ENCODE results near the gene FOXI1.
"Not testable (repeated sequence)": the region's sequence is repeated elsewhere in the genome, so short reads cannot be mapped to it uniquely, and the experiment has no call there.

FOXI1 gene

DNA sequence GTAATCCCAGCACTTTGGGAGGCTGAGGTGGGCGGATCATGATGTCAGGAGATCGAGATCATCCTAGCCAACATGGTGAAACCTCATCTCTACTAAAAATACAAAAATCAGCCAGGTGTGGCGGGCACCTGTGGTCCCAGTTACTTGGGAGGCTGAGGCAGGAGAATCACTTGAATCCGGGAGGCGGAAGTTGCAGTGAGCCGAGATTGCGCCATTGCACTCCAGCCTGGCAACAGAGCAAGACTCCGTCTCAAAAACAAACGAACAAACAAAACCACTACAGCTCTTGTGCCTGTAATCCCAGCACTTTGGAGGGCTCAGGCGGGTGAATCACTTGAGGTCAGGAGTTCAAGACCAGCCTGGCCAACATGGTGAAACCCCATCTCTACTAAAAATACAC, 11.4 kb upstream of the FOXI1 start:
- not testable (repeated sequence) for DNase-seq

DNA sequence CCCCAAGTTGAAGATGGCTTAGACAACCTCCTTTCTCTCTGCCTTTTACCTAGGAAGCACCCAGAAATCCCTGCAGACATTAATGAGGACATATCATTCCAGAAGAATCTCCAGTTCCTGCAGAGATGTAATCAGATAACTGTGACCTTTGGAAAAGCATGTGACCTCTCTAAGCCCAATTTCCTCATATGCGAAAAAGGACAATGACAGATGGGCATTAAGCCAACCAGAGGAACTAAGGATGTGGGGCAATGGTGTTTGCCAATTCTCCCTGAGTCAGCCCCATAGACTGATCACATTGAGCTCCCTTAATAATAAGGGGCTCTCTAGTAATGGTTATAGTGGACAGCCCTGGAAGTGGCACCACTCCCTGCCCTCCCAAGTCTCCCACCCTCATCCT, 10.1 kb upstream of the FOXI1 start:
- DNase-seq: no peak

DNA sequence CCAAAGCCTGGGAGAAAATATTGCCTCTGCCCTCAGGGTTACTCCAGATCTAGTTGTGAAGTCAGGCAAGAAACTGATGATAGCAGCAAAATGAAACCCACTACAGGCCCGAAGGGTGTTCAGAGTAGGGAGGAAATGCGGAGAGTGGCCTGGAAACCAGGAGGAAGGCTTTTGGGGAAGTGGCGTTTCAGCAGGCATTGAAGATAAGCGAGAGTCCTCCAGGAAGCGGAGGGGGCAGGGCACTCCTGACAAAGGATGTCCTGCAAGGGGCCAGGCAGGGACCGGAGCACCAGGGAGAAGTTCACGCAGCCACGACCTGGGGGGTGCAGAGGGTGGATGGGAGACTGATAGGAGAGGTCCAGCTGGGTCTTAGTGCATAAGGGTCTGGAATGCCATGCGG, 7.8 kb upstream of the FOXI1 start:
- no peak for DNase-seq

DNA sequence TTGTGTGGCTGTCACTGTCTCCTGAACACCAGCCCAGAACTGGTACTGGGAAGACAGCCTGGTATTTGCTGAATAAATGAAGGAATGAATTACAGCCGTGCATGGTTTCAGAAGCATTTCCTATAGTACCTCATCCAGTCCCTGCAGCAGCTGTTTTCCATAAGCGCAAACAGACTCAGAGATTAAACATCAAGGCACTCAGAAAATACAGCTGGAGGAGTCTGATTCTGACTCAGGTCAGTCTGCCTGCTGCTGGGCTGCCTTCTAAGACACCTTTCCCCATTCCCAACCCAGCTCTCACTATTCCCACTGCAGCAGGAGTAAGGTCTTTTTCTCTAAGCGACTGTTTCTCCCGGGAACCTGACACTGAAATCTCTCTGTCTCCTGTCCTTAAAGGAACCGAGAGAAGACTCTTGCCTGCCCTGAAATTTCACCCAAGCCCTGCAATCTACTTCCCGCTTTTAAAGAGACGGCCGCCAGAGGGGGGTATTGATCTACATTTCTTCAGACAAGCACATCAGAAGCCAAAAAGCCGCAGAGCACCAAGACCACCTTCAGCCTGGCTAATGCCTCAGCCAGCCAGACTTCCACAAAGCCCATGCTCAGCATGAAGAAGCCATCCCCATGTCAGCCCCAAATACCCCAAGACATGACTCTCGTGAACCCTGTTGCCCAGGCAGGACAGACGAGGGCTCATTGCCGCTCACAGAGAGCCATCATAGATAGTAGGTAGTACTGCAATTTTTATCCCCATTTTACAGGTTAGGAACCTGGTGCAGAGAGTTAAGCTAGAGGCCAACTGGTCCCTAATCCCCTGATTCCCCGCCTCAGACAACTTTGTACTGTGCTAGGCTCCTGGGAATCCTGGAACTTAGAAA, 5.4 kb upstream of the FOXI1 start:
- peak; percentile 43 for DNase-seq

DNA sequence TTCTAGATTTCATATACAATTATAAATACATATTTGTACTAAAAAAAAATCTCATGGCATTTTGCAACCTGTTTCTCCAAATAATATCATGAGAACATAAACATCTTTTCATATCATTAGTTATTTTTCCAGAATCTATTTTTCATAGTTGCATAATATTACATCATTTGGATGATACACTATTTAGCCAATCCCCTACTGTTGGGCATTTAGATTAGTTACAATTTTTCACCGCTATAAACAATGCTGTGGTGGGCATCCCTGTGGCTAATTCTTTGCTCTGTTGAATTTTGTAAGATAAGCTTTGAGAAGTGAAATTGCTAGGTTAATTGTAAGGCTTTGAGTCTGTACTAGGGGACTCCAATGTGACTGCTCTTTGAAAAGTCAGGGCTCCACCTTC, 2.2 kb upstream of the FOXI1 start:
- DNase-seq: no peak

DNA sequence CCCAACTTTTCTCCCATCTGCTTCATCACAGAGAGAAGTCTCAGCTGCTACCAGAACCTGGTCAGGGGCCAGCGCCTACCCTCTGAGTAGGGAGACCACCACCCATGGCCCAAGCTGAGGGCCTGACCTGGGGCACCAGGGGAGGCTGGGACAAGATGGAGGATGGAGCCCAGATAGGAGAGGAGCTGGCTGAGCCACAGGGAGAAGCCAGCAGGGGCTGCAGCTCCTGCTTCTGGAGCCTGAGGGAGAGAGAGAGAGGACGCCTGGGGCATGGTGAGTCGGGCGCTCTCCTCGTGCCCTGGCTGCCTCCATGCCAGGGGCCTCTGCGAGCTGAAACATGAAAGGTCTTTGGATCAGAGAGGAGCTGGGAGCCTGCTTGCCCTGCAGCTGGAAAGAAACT, 1.4 kb upstream of the FOXI1 start:
- no peak for DNase-seq

DNA sequence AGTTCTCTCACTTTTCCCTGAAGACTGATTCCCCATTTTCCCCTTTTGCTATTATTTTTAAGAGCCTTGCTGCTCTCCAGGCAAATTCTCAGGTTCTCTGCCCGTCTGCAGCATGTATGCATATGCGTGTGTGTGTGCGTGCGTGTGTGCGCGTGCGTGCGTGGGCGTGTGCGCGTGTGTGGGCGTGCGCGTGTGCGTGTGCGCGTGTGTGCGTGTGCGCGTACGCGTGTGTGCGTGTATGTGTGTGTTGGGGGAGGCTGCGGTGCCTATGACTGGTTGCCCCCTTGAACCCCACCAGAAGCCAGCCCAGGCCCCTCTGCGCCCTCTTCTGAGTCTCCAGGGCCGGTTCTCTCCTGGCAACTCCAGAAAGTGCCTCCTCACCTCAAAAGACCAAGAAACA, 987 bp upstream of the FOXI1 start:
- DNase-seq: no peak

DNA sequence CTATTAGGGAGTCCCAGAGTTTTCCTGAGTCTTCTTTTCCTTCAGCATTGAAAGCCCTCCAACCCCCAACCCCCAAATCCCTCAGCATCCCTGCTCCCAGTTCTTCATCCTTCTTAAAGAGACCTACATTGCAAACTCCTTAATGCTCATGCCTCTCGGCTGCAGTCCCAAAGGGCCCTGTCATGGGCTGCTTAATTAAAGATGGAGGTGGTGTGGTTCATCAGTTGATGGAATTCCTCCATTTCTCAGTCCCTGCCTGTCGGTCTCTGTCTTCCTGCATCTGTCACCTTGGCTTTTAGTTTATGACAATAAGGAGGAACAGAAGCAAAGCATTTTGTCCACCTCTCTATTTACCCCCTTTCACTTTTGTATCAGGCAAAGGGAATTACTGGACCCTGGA, 2.0 kb downstream of the FOXI1 start:
- DNase-seq: no peak

DNA sequence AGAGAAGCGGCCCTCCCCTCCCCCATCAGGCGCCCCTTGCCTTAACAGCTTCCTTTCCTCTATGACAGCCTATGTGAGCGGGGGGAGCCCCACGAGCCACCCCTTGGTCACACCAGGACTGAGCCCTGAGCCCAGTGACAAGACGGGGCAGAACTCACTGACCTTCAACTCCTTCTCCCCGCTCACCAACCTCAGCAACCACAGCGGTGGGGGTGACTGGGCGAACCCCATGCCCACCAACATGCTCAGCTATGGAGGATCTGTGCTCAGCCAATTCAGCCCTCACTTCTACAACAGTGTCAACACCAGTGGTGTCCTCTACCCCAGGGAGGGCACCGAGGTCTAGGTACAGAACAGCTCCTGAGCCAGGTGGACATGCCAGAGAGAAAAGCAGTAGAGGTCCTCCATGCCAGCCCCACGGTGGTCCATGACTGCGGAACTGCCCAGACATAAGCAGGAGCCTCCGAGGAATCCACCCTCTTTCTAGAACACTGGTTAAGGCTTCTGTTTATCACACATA, 2.6 kb downstream of the FOXI1 start:
- no peak for DNase-seq

DNA sequence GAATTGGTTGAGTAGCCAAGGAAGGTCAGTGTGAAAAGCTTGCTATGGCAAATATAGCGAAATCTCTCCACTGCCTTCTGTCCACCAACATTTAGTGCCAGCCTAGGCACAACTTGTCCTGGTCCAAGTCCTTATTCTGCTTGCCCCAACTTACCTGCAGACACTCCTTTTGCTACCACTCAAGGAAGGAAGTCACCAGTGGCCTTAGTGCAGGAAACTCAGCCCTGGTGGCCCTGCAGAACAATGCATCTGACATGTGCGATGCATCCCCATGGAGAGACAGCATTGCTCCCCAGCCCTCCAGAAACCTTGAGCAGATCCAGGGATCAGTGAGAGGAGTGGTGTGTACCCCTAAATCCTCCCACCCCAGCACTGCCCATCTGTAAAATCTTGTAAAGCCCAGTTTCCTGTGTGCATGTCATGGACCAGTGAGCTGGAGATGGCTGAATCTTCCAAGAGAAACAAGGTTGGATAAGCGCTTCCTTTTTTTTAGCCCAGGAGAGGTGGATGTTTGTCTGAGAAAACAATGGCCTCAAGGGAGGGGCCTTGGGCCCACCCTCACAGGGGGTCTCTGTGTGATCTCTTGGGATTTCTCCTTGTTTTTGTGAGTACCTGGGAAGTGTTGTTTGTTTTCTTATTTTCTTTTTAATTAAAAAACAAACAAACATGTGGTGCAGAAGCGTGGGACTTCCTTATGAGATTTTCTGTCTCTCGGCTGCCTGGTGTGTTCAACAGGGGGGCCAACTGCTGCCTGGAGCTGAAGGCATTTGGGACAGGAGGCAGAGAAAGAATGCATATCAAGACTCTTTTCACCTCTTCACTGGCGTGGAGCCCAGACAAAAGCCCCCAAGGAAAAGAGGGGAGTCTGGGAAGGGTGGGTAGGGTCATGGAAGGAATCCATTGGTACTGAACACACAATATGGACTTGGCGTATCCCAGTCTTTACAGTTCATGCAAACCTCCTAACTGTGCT, 3.6 kb downstream of the FOXI1 start:
- no peak for DNase-seq

DNA sequence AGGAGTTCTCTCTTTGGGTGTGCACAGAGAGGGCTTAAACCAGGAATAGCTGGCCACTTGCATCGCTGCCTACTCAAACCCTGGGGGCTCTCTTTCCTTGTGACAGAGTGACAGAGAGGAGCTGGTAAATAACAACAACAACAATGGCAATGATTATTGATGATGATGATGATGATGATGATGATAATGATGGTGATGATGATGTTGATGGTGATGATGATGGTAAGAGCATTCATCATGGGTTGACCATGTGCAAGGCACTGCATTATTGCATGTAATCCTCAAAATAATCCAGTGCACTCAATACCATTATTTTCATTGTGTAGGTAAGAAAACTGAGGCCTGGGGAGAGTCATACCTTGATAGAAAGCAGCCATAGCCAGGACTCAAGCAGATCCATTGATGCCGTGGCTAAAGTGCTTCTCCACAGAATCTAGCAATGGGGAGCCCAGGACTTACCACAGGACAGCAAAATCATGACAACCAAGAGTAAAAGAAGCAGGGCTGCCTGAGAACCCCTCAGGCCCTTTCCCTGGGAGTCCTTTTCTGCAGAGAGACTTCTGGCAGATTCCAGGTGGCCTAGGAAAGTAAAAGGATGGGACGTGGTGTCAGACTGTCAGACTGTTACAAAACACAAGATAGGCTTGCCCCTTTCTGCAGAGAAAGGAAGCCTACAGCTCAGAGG, 4.8 kb downstream of the FOXI1 start:
- no peak for DNase-seq

DNA sequence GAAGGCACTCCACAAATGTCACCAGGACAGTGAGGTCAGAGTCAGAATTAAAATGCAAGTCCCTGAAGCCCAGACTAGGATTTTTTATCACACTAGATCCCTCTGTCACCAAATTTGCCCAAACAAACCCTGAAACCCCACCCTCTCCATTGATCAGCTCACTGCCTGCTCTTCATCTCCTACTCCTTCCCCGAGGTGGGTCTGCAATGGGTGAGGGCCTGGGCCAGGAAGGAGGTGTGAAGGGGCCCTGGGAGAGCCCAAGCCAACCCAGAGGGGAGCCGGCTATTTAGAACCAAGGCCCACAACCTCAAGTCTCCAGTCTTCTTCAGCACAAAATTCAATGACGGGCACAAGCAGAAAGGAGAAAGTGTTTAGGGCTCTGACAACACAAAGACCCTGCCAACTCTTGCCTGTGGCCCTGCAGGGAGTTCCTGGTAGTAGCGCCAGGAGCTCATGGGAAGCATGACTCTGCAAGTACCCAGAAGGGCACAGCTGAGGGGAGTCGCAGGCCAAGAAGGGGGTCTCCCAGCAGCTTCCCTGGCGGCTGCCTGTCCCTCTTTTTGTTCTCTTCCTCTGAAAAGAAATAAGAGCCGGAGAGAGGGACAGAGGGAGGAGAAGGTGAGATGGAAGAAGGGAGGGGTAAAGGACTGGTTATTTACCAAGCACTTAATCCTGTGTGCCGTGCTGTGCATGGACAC, 5.5 kb downstream of the FOXI1 start:
- no peak for DNase-seq

DNA sequence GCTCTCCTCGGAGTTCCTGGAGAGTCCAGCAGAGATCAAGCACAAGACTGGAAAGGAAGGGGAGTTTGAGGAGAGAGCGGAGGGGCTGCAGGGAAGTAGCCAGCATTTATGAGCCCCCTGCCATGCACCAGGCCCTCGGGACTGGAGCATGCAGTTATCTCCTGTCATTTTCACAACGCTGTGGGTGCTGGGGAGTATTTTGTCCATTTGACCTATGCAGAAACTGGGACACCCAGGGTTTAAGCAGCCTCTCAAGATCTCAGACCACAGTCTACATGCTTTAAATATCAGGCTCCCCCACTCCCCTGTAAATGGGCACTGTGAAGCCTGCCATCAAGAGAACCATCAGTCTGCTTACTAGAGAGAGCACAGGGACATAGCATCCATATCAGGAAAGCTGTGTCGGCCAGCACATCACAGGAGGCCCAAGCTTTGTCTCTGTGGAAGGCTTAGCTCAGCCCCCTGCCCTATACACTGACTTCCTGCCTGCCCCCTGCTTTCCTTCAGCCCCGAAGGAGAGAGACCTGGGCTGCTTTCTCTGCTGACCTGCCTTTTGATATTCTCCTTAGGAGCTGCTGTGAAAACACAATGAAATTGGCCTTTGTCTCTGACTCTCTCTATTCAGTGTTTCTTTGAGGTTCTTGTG, 7.3 kb downstream of the FOXI1 start:
- DNase-seq: no peak

DNA sequence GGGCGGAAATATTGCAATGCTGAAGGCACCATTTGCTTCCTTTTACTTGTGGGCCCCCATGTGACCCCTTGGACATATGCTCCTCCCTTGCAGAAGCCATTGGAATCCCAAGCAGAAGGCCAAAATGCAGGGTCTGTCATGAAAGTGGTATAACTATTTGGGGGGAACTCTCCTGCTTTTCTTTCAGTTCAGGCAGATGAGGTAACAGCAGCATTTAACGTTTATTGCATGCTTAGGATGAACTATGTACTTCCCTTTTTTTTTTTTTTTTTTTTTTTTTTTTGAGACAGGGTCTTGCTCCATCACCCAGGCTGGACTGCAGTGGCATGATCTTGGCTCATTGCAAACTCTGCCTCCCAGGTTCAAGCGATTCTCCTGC, 7.8 kb downstream of the FOXI1 start:
- DNase-seq: no peak

DNA sequence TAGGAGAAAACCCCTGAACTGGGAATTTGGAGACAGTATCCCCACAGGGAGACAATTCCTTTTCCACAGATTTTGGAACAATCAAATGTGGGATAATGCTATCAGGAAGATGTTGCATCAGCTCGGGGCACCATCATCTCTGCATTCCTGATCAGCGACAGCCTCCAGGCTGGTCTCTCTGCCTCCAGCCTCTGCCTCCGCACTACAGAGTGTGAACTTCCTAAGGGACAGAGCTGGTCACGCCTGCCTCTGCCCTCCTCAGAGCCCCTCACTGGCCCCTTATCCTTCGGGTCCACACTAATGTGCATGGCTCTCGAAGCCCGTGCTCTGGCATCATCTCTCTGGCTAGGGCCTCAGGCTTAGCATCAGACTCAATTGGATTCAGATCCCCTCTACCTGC, 8.6 kb downstream of the FOXI1 start:
- DNase-seq: no peak

DNA sequence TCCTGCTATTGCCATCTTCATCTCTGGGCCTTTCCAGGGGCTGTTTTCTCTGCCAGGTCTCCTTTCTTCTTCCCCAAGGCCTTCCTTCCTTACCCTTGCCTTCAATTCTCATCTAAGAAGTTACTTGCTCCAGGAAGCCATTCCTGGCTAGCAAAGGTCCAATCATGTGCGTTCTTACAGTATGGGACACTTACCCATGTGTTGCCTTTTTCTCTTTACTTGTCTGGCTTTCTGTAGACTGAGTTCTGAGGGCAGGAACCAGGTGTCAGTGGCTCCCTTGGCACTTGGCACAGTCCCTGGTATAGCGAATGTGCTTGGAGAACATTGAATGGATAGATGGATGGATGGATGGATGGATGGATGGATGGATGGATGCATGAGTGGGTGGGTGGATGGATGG, 10.2 kb downstream of the FOXI1 start:
- DNase-seq: no peak

DNA sequence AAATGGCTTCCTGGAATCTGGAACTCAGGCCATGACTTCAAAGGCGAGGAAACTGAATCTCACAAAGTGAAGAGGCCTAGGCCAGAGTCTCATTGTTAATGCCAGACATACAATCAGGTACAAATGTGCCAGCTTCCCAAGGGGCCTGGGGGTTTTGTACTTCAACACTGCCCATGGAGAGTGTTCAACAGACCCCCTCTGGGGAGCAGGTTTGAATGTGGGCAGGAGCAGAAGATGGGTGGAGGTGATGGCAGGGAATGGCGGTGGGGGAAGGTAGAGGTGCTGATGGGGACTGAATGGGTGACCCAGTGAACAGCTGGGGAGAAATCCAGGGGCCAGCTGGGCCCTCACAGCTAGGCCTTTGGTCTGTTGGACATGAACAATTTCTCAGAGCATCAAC, 12.0 kb downstream of the FOXI1 start:
- DNase-seq: no peak

DNA sequence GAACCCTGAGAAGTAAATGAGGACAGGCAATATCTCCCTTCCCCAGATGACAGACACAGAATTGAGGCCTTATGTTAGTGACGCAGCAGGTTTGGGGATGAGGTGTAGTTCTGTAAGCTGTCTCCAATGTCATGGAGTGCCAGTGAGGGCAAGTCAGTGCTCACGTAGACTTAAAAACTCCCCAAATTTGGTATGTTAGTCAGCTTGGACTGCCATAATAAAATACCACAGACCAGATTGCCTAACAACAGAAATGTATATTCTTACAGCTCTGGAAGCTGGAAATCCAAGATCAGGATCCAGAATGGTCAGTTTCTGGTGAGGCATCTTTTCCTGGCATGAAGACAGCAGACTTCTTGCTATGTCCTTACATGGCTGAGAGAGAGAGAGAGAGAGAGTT, 14.9 kb downstream of the FOXI1 start:
- DNase-seq: no peak

DNA sequence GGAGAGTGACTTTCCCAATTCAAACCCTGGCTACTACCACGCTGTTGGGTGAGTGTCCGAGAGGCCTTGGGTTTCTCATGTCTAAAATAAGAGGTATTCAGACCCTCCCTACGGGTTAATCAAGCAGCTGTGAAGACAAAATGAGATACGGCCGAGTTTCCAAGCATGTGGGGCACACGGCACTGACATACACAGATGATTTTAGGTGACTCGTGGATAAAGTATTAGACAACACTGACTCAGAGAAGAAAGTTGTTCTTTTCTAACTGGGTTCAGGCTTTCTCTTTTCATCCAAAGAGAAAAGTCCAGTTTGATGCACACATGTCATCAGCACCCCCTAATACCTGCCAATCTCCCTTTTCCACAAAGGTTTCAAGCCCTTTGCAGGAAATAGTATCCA, 15.6 kb downstream of the FOXI1 start:
- no peak for DNase-seq

DNA sequence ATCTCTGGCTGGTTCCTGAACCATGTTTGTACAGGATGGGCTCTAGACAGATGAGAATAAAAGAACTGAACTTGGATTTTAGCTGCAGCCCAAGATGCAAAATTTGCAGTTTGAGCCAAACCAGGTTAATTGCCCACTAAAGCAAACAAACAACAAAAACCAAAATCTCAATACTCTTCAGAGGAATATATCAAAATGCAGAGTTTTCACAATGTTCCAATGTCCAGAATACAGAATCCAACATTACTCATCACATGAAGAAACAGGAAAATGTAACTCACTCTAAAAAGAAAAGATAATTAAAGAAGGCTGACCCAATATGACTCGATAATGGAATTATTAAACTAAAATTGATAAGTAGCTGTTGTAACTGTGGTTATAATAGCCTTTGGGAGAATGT, 20.4 kb downstream of the FOXI1 start:
- DNase-seq: no peak

DNA sequence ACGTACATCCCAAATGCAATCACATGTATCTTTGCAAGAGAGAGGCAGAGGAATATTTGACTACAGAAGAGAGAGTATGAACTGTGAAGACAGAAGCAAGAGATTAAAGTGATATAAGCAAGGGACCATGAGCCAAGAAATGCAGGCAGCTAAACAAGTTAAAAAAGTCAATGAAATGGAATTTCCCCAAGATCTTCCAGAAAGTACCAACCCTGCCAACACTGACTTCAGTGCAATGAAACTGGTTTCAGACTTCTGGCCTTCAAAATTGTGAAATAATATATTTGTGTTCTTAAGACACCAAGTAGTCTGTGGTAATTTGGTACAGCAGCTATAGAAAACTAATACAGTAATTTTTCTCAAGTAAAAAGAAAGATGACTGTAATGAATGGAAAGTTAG, 20.9 kb downstream of the FOXI1 start:
- no peak for DNase-seq

DNA sequence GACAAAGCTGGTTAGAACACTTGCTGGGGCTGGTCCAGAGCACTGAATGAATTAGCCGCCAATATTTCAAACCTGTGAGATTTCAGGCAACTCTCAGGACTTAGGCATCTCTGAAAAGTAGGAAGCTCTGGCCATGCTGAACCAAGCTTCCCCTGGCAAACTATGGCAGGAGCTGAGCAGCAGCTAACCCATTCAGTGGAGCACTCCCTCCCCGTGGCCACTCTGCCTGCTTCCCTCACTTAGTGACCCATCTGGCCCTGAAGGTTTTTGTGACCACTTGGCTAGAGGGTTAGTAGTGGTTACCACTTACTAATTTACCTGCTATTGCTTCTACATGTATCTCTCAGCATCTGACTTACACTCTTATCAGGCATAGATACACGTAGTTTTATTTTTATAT, 25.5 kb downstream of the FOXI1 start:
- no peak for DNase-seq

Measured in stimulated activated naive CD4-positive, alpha-beta T cell treated with Interleukin-2 at 50 U/mL for 16 hours (primary cell).